LNCAP (cell line): ENCODE measurements around the gene TMCC1.

Experiments
- CTCF ChIP-seq: fragments of 450-650 bp; IDR thresholded peaks from 2 replicates; pipeline ENCODE4 v1.5.1; 2017; ENCODE audit warnings: mild to moderate bottlenecking

Gene TMCC1

GRCh38 chr3:129764090-129764489 lies 129.4 kb downstream of the TMCC1 start:
- TF ChIP-seq CTCF = no peak

GRCh38 chr3:129758785-129759320 lies 134.7 kb downstream of the TMCC1 start:
- no peak for TF ChIP-seq CTCF

GRCh38 chr3:129758306-129758705 lies 135.2 kb downstream of the TMCC1 start:
- TF ChIP-seq CTCF = no peak

GRCh38 chr3:129756871-129757270 lies 136.6 kb downstream of the TMCC1 start:
- TF ChIP-seq CTCF = no peak

- no peak for TF ChIP-seq CTCF
These were observed 143.8 kb downstream of the TMCC1 start for GRCh38 chr3:129749692-129750091.

- no peak for TF ChIP-seq CTCF
These were observed 145.5 kb downstream of the TMCC1 start for GRCh38 chr3:129747992-129748391.

- TF ChIP-seq CTCF = no peak
These were observed 146.4 kb downstream of the TMCC1 start for GRCh38 chr3:129747136-129747535.

- no peak for TF ChIP-seq CTCF
These were observed 146.9 kb downstream of the TMCC1 start for GRCh38 chr3:129746629-129747028.
